Measurements from ENCODE around the gene TBCEL.
"Not testable (repeated sequence)": the region's sequence is repeated elsewhere in the genome, so short reads cannot be mapped to it uniquely, and the experiment has no call there.

The TBCEL gene

DNA sequence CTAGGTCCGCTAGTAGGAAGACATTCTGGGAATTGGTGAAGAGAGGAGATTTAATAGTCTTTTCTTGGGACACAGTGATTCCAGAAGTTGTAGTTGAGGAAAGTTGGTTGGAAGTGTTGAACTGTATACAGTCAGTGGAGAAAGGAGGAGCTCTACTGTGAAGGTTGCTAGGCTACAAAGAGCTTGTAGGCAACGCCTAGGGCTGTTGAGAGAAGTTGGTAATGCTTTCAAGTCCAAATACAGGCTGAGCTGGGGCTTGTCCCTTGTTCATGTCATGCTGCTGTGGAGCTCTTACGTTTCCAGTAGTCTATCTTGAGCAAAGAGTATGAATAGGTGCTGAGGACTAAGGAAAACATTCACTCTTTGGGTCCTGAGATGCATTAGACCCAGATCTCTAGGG lies 1.1 kb downstream of the TBCEL start:
- Histone ChIP-seq H3K9me3 (ENCODE audit: control insufficient read depth in 2 of 2, low read length in 2 of 2) (no peaks in the 10 kb centered on the region), H3K36me3 (ENCODE audit: control insufficient read depth in 2 of 2, insufficient read depth in 2 of 2, low read length in 2 of 2) (no peaks in the 10 kb centered on the region), H3K9ac (ENCODE audit: low read depth in 1 of 2, low read length in 2 of 2) (peak overlapping the region in 1 of 2 donors; percentile 29), H3K4me1 (ENCODE audit: control insufficient read depth in 2 of 2, insufficient read depth in 2 of 2, low read length in 2 of 2) (peaks cover 8 to 12% of the 10 kb centered on the region in 2 donors), H3K4me3 (ENCODE audit: low read length in 2 of 2) (peak overlapping the region; percentile 76 to 85), H3K27ac (ENCODE audit: low read depth in 2 of 2, low read length in 2 of 2) (no peak overlapping the region), H3K27me3 (ENCODE audit: control insufficient read depth in 2 of 2, insufficient read depth in 2 of 2, low read length in 2 of 2) (no peaks in the 10 kb centered on the region)

DNA sequence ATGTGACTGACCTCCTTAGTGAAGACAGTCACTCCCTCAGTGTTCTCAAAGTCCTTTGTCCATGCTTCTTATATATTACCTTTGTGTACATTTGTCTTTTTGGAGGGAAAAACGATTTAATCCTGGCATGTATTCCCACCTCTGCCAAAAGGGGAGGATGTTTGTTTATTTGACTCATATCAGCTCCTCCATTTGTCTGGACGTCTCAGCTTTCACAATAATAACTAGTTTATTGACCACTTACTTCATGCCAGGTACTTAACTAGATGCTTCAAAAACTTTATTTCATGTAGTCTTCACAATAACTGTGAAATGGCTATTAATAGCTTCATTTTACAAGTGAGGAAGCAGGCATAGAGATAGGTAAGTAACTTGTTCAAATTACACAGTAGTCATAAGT lies 5.3 kb downstream of the TBCEL start:
- Histone ChIP-seq H3K36me3 (ENCODE audit: control insufficient read depth in 2 of 2, insufficient read depth in 2 of 2, low read length in 2 of 2) (no peaks in the 10 kb centered on the region), H3K27me3 (ENCODE audit: control insufficient read depth in 2 of 2, insufficient read depth in 2 of 2, low read length in 2 of 2) (no peaks in the 10 kb centered on the region), H3K4me1 (ENCODE audit: control insufficient read depth in 2 of 2, insufficient read depth in 2 of 2, low read length in 2 of 2) (peaks cover 8 to 9% of the 10 kb centered on the region in 2 donors), H3K9me3 (ENCODE audit: control insufficient read depth in 2 of 2, low read length in 2 of 2) (no peaks in the 10 kb centered on the region), H3K9ac (ENCODE audit: low read depth in 1 of 2, low read length in 2 of 2) (no peak overlapping the region), H3K27ac (ENCODE audit: low read depth in 2 of 2, low read length in 2 of 2) (no peak overlapping the region), H3K4me3 (ENCODE audit: low read length in 2 of 2) (no peak overlapping the region)

DNA sequence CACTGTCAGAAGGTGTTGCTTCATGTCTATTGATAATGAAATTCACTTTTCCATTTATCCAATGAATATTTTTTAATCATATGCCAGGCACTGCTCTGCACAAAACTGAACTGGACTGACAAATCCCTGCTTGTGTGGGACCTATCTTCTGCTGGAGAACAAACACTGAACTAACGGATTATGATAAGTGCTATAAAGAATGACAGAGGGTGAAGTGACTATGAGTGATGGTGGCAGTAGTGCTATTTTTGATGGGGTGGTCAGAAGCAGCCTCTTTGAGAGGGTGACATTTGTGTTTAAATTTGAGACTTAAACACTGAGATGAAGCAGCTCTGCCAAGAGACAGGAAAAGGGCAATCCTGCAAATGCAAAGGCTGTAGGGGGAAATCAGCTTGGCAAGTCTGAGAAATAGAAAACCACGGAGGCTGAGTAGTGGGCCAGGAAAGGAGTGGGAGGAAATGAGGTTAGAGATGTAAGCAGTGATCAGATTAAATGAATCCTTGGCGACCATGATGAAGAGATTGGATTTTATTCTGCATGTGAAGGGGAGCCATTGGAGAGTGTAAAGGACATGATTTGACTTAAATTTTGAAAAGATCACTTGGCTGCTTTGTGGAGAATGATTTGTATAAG lies 6.0 kb downstream of the TBCEL start:
- Histone ChIP-seq H3K36me3 (ENCODE audit: control insufficient read depth in 2 of 2, insufficient read depth in 2 of 2, low read length in 2 of 2) (no peaks in the 10 kb centered on the region), H3K4me1 (ENCODE audit: control insufficient read depth in 2 of 2, insufficient read depth in 2 of 2, low read length in 2 of 2) (peaks cover 2 to 3% of the 10 kb centered on the region in 2 donors), H3K9me3 (ENCODE audit: control insufficient read depth in 2 of 2, low read length in 2 of 2) (no peaks in the 10 kb centered on the region), H3K4me3 (ENCODE audit: low read length in 2 of 2) (no peak overlapping the region), H3K27me3 (ENCODE audit: control insufficient read depth in 2 of 2, insufficient read depth in 2 of 2, low read length in 2 of 2) (no peaks in the 10 kb centered on the region), H3K9ac (ENCODE audit: low read depth in 1 of 2, low read length in 2 of 2) (no peak overlapping the region), H3K27ac (ENCODE audit: low read depth in 2 of 2, low read length in 2 of 2) (no peak overlapping the region)

DNA sequence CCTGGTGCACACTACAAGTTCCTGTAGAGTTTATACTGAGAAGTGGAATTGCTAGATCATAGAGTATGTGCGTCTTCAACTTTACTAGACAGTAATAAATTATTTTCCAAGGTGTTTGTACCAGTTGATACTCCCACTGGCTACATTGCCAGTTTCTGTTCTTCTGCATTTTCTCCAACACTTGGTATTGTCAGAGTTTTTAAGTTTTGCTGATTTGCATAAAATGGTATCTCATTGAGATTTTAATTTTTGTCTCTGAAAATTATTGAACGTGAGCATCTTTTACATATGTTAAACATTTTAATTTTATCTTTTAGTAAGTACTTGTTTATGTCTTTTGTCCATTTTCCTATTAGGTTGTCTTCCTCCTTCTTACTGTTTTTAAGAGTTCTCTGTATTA lies 7.3 kb downstream of the TBCEL start:
- Histone ChIP-seq H3K36me3 (ENCODE audit: control insufficient read depth in 2 of 2, insufficient read depth in 2 of 2, low read length in 2 of 2) (no peaks in the 10 kb centered on the region), H3K4me3 (ENCODE audit: low read length in 2 of 2) (no peak overlapping the region), H3K27ac (ENCODE audit: low read depth in 2 of 2, low read length in 2 of 2) (no peak overlapping the region), H3K27me3 (ENCODE audit: control insufficient read depth in 2 of 2, insufficient read depth in 2 of 2, low read length in 2 of 2) (no peaks in the 10 kb centered on the region), H3K9ac (ENCODE audit: low read depth in 1 of 2, low read length in 2 of 2) (no peak overlapping the region), H3K9me3 (ENCODE audit: control insufficient read depth in 2 of 2, low read length in 2 of 2) (no peaks in the 10 kb centered on the region), H3K4me1 (ENCODE audit: control insufficient read depth in 2 of 2, insufficient read depth in 2 of 2, low read length in 2 of 2) (no peaks in the 10 kb centered on the region)

DNA sequence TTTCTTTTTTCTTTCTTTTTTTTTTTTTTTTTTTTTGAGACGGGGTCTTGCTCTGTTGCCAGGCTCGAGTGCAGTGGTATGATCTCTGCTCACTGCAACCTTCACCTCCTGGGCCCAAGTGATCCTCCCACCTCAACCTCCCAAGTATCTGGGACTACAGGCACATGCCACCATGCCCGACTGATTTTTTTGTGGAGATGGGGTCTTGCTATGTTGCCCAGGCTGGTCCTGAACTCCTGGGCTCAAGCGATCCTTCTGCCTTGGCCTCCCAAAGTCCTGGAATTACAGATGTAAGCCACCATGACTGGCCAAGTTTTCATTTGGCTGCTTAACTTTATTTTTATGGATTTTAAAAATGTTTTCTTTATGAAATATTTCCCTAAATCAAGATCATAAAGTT lies 7.7 kb downstream of the TBCEL start:
- not testable (repeated sequence) for H3K4me3 ChIP-seq (ENCODE audit: low read length in 2 of 2); H3K9ac ChIP-seq (ENCODE audit: low read depth in 1 of 2, low read length in 2 of 2); H3K36me3 ChIP-seq (ENCODE audit: control insufficient read depth in 2 of 2, insufficient read depth in 2 of 2, low read length in 2 of 2); H3K27me3 ChIP-seq (ENCODE audit: control insufficient read depth in 2 of 2, insufficient read depth in 2 of 2, low read length in 2 of 2); H3K4me1 ChIP-seq (ENCODE audit: control insufficient read depth in 2 of 2, insufficient read depth in 2 of 2, low read length in 2 of 2); H3K9me3 ChIP-seq (ENCODE audit: control insufficient read depth in 2 of 2, low read length in 2 of 2); H3K27ac ChIP-seq (ENCODE audit: low read depth in 2 of 2, low read length in 2 of 2)

DNA sequence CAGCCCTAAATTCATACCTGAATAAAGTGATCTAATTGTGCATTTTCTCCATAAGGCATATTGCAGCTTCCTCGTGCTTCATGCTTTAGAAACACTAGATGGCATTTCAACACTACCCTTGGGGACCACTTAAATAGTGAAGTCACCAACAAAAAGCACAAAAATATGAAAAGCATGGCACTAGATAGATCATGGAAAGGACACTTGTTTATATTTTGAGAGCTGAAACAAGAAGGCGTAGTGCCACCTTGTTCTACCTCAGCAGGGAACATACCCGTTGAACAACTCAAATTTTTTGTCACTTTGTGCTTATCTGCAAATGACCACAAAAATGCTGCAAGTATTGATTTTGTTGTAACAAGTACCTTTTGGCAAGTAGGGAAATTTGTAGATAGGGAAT lies 8.6 kb downstream of the TBCEL start:
- Histone ChIP-seq H3K9ac (ENCODE audit: low read depth in 1 of 2, low read length in 2 of 2) (no peak overlapping the region), H3K27me3 (ENCODE audit: control insufficient read depth in 2 of 2, insufficient read depth in 2 of 2, low read length in 2 of 2) (no peaks in the 10 kb centered on the region), H3K36me3 (ENCODE audit: control insufficient read depth in 2 of 2, insufficient read depth in 2 of 2, low read length in 2 of 2) (no peaks in the 10 kb centered on the region), H3K27ac (ENCODE audit: low read depth in 2 of 2, low read length in 2 of 2) (no peak overlapping the region), H3K4me3 (ENCODE audit: low read length in 2 of 2) (no peak overlapping the region), H3K9me3 (ENCODE audit: control insufficient read depth in 2 of 2, low read length in 2 of 2) (no peaks in the 10 kb centered on the region), H3K4me1 (ENCODE audit: control insufficient read depth in 2 of 2, insufficient read depth in 2 of 2, low read length in 2 of 2) (no peaks in the 10 kb centered on the region)

DNA sequence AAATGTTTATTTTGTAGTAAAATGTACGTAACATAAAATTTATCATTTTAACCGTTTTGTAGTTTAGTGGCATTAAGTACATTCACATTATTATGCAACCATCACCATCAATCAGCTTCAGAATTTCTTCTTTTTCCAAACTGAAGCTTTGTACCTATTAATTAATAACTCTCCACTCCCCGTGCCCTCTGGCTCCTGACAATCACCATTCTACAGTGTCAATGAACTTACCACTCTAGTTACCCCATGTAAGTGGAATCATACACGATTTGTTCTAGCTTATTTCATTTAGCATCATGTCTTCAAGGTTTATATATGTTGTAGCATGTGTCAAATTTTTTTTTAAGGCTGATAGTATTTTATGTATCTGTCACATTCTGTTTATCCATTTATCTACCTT lies 9.7 kb downstream of the TBCEL start:
- no peak overlapping the region for H3K27ac ChIP-seq (ENCODE audit: low read depth in 2 of 2, low read length in 2 of 2)
- H3K27me3 ChIP-seq (ENCODE audit: control insufficient read depth in 2 of 2, insufficient read depth in 2 of 2, low read length in 2 of 2): no peaks in the 10 kb centered on the region
- no peaks in the 10 kb centered on the region for H3K9me3 ChIP-seq (ENCODE audit: control insufficient read depth in 2 of 2, low read length in 2 of 2)
- no peaks in the 10 kb centered on the region for H3K36me3 ChIP-seq (ENCODE audit: control insufficient read depth in 2 of 2, insufficient read depth in 2 of 2, low read length in 2 of 2)
- H3K4me3 ChIP-seq (ENCODE audit: low read length in 2 of 2): no peak overlapping the region
- H3K4me1 ChIP-seq (ENCODE audit: control insufficient read depth in 2 of 2, insufficient read depth in 2 of 2, low read length in 2 of 2): no peaks in the 10 kb centered on the region
- H3K9ac ChIP-seq (ENCODE audit: low read depth in 1 of 2, low read length in 2 of 2): no peak overlapping the region

DNA sequence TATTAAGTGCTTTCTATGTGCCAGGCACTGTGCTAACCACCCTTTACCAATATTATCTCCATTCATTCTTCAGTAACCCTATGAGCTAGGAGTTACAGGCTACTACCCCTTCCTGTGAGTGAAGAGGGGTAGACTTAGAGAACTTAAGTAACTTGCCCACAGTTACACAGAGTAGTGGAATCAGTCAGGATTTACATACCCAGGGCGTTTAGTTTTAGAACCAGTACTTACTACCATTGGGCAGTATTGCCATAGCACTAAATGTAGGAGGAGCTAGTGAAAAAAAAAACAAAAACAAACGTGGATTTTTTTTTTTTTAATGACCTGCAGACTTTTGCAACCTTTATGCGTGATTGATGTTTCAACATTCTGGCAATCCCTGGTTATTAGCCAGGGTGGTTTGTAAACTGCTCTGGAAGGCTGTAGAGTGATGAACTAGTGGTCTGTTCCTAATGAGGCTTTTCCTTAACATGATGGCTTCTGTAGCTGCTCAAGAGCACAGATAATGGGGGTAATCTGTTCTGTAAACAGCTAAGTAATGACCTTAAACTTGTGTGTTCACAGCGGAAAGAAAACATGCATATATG lies 11.4 kb downstream of the TBCEL start:
- Histone ChIP-seq H3K27me3 (ENCODE audit: control insufficient read depth in 2 of 2, insufficient read depth in 2 of 2, low read length in 2 of 2) (no peaks in the 10 kb centered on the region), H3K9me3 (ENCODE audit: control insufficient read depth in 2 of 2, low read length in 2 of 2) (no peaks in the 10 kb centered on the region), H3K4me3 (ENCODE audit: low read length in 2 of 2) (no peak overlapping the region), H3K27ac (ENCODE audit: low read depth in 2 of 2, low read length in 2 of 2) (no peak overlapping the region), H3K9ac (ENCODE audit: low read depth in 1 of 2, low read length in 2 of 2) (no peak overlapping the region), H3K36me3 (ENCODE audit: control insufficient read depth in 2 of 2, insufficient read depth in 2 of 2, low read length in 2 of 2) (no peaks in the 10 kb centered on the region), H3K4me1 (ENCODE audit: control insufficient read depth in 2 of 2, insufficient read depth in 2 of 2, low read length in 2 of 2) (no peaks in the 10 kb centered on the region)

DNA sequence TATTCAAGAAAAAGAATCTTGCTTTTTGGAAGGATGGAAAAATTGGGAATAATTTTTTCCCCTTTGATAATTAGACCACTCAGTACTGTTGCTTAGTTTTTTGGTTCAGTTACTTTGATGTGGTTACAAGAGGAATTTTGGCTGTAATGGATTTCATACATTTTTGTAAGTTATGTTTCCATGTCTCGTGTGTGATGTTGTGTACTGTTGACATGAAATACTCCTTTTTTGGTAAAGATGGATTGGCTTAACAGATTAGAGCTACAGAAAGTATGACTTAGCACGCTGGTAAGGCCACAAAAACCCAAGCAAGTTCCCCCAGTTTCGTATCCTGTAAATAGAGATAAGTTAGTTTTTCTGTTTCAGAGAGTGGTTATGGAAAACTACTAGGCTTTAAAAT lies 11.9 kb downstream of the TBCEL start:
- H3K9ac ChIP-seq (ENCODE audit: low read depth in 1 of 2, low read length in 2 of 2): no peak overlapping the region
- no peak overlapping the region for H3K27ac ChIP-seq (ENCODE audit: low read depth in 2 of 2, low read length in 2 of 2)
- H3K4me3 ChIP-seq (ENCODE audit: low read length in 2 of 2): no peak overlapping the region
- H3K4me1 ChIP-seq (ENCODE audit: control insufficient read depth in 2 of 2, insufficient read depth in 2 of 2, low read length in 2 of 2): no peaks in the 10 kb centered on the region
- no peaks in the 10 kb centered on the region for H3K9me3 ChIP-seq (ENCODE audit: control insufficient read depth in 2 of 2, low read length in 2 of 2)
- no peaks in the 10 kb centered on the region for H3K27me3 ChIP-seq (ENCODE audit: control insufficient read depth in 2 of 2, insufficient read depth in 2 of 2, low read length in 2 of 2)
- H3K36me3 ChIP-seq (ENCODE audit: control insufficient read depth in 2 of 2, insufficient read depth in 2 of 2, low read length in 2 of 2): no peaks in the 10 kb centered on the region

DNA sequence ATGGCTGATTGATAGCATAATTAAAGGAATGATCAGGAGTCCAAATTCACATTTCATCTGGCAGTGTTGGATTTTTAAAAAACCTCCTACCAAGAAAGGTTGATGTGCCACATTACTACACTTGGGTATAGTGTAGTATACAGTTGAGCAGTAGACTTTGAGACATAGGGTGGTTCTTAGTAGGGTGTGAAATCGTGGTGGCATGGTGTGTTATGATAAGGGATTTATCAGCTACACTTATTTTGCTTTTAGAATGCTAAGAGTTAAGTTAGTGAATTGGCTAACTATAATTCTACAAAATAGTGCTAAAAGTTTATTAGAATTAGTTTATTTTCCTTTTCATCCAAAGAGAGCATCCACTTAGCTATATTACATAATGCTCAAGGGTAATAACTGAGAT lies 13.1 kb downstream of the TBCEL start:
- Histone ChIP-seq H3K4me1 (ENCODE audit: control insufficient read depth in 2 of 2, insufficient read depth in 2 of 2, low read length in 2 of 2) (no peaks in the 10 kb centered on the region), H3K4me3 (ENCODE audit: low read length in 2 of 2) (no peak overlapping the region), H3K36me3 (ENCODE audit: control insufficient read depth in 2 of 2, insufficient read depth in 2 of 2, low read length in 2 of 2) (no peaks in the 10 kb centered on the region), H3K27ac (ENCODE audit: low read depth in 2 of 2, low read length in 2 of 2) (no peak overlapping the region), H3K9ac (ENCODE audit: low read depth in 1 of 2, low read length in 2 of 2) (no peak overlapping the region), H3K9me3 (ENCODE audit: control insufficient read depth in 2 of 2, low read length in 2 of 2) (no peaks in the 10 kb centered on the region), H3K27me3 (ENCODE audit: control insufficient read depth in 2 of 2, insufficient read depth in 2 of 2, low read length in 2 of 2) (no peaks in the 10 kb centered on the region)

Measured in mucosa of rectum (tissue), 2 donors.